ENCODE results near the gene COG3. TPM values are rescaled to one million over a fixed set of nuclear protein-coding genes. Genes with fewer than 3 reads are reported as not detected.
A peak's percentile ranks its signal among the peaks of the same experiment; 100 is the strongest.
"Not testable (repeated sequence)": the region's sequence is repeated elsewhere in the genome, so short reads cannot be mapped to it uniquely, and the experiment has no call there.

COG3 gene
- 10 to 100 TPM; 17.5 to 22.2 (median 20.7) TPM for total RNA-seq (2021; fragmentation: NEBNext Ultra II Directional; extraction: Animal tissue kit (Norgen Biotek cat#: 25700))
- long read RNA-seq, full-length matches to known transcripts, result 12 of 18 reads
- long read RNA-seq, partial matches to known transcripts, result 2 of 18 reads
- long read RNA-seq, other reads (novel, unspliced or antisense), result 4 of 18 reads

GRCh38 chr13:45464687-45465453 lies at the start of gene COG3:
TSS of gene COG3 (plus strand) at chr13:45464939. CDS start at chr13:45465037, 98 bp downstream.
- Mint-ChIP-seq H3K27me3 (ENCODE audit: insufficient read depth) (peaks cover 5% of the 10 kb centered on the region; the same call in 1 of the 2 replicates), H3K27ac (peak within 1 kb of the TSS; percentile 83), H3K4me1 (ENCODE audit: low read depth) (peaks cover 47% of the 10 kb centered on the region), H3K36me3 (ENCODE audit: low read depth) (peaks cover 22% of the 10 kb centered on the region), H3K9me3 (no peaks in the 10 kb centered on the region), H3K4me3 (peak within 1 kb of the TSS; percentile 92)
- DNase-seq, result peak; percentile 98
- TF ChIP-seq, protein P1, sequence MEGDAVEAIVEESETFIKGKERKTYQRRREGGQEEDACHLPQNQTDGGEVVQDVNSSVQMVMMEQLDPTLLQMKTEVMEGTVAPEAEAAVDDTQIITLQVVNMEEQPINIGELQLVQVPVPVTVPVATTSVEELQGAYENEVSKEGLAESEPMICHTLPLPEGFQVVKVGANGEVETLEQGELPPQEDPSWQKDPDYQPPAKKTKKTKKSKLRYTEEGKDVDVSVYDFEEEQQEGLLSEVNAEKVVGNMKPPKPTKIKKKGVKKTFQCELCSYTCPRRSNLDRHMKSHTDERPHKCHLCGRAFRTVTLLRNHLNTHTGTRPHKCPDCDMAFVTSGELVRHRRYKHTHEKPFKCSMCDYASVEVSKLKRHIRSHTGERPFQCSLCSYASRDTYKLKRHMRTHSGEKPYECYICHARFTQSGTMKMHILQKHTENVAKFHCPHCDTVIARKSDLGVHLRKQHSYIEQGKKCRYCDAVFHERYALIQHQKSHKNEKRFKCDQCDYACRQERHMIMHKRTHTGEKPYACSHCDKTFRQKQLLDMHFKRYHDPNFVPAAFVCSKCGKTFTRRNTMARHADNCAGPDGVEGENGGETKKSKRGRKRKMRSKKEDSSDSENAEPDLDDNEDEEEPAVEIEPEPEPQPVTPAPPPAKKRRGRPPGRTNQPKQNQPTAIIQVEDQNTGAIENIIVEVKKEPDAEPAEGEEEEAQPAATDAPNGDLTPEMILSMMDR (IDR thresholded peaks at IDR 0.05), result peak; percentile 61

GRCh38 chr13:45415112-45415511 lies 49.6 kb upstream of the COG3 start:
- H3K4me1 Mint-ChIP-seq (ENCODE audit: low read depth), result peaks cover 48% of the 10 kb centered on the region
- TF ChIP-seq, protein P1 (IDR thresholded peaks at IDR 0.05), result no peak
- DNase-seq, result no peak
- no peak overlapping the region for H3K4me3 Mint-ChIP-seq
- peak overlapping the region; percentile 40 for H3K27ac Mint-ChIP-seq
- H3K36me3 Mint-ChIP-seq (ENCODE audit: low read depth), result no peaks in the 10 kb centered on the region; the same call in 1 of the 2 replicates
- 0 out of 2 replicates have a peak, but pooled peaks cover 1% of the 10 kb centered on the region for H3K27me3 Mint-ChIP-seq (ENCODE audit: insufficient read depth)
- H3K9me3 Mint-ChIP-seq, result no peaks in the 10 kb centered on the region

GRCh38 chr13:45416516-45417128 lies 48.1 kb upstream of the COG3 start:
- Mint-ChIP-seq H3K27me3 (ENCODE audit: insufficient read depth) (peaks cover 3% of the 10 kb centered on the region; the same call in 1 of the 2 replicates), H3K9me3 (no peaks in the 10 kb centered on the region), H3K27ac (peak overlapping the region; percentile 91), H3K4me3 (peak overlapping the region; percentile 94), H3K4me1 (ENCODE audit: low read depth) (peaks cover 43% of the 10 kb centered on the region), H3K36me3 (ENCODE audit: low read depth) (no peaks in the 10 kb centered on the region; the same call in 1 of the 2 replicates)
- TF ChIP-seq, protein P1 (IDR thresholded peaks at IDR 0.05), result no peak
- no peak for DNase-seq

GRCh38 chr13:45417790-45418534 lies 46.8 kb upstream of the COG3 start, which contains the start of gene SLC25A30:
TSS of gene SLC25A30 (minus strand) at chr13:45418373. CDS start at chr13:45411425, 6,948 bp downstream.
- Mint-ChIP-seq H3K4me1 (ENCODE audit: low read depth) (peaks cover 33% of the 10 kb centered on the region), H3K4me3 (peak within 1 kb of the TSS; percentile 94), H3K27ac (peak within 1 kb of the TSS; percentile 91), H3K9me3 (no peaks in the 10 kb centered on the region), H3K36me3 (ENCODE audit: low read depth) (no peaks in the 10 kb centered on the region; the same call in 1 of the 2 replicates), H3K27me3 (ENCODE audit: insufficient read depth) (peaks cover 3% of the 10 kb centered on the region; the same call in 1 of the 2 replicates)
- DNase-seq, result peak; percentile 86
- TF ChIP-seq, protein P1 (IDR thresholded peaks at IDR 0.05), result no peak

DNA sequence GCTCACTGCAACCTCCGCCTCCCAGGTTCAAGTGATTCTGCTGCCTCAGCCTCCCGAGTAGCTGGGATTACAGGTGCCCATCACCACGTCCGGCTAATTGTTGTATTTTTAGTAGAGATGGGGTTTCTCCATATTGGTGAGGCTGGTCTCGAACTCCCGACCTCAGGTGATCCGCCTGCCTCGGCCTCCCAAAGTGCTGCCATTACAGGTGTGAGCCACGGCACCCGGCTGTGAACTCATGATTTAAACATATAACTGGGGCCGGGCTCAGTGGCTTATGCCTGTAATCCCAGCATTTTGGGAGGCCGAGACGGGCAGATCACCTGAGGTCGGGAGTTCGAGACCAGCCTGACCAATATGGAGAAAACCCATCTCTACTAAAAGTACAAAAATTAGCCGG lies 45.4 kb upstream of the COG3 start:
- not testable (repeated sequence) for H3K9me3 Mint-ChIP-seq; H3K27ac Mint-ChIP-seq; H3K4me3 Mint-ChIP-seq; H3K36me3 Mint-ChIP-seq (ENCODE audit: low read depth); H3K27me3 Mint-ChIP-seq (ENCODE audit: insufficient read depth); DNase-seq
- peaks cover 24% of the 10 kb centered on the region for H3K4me1 Mint-ChIP-seq (ENCODE audit: low read depth)
